T-helper 1 cell treated with Interleukin-12 subunit alpha and Interleukin-12 subunit beta and Interleukin-4 antibody, amounts not matched to agents 30 μg/mL and 1 μg/mL, for 36 hours (primary cell): ENCODE measurements around the gene OR10G7.
A peak's percentile ranks its signal among the peaks of the same experiment; 100 is the strongest.

Experiments used
- H3K27ac Mint-ChIP-seq: one replicate; pipeline ENCODE4 v1.8.0; 2021; ENCODE audit warnings: mild to moderate bottlenecking, mixed read lengths
- H3K27me3 Mint-ChIP-seq: one replicate; pipeline ENCODE4 v1.8.0; 2021; ENCODE audit warnings: low read depth, mixed read lengths
- H3K36me3 Mint-ChIP-seq: one replicate; pipeline ENCODE4 v1.8.0; 2021; ENCODE audit warnings: low read depth, mixed read lengths
- H3K4me1 Mint-ChIP-seq: one replicate; pipeline ENCODE4 v1.8.0; 2021; ENCODE audit warnings: low read depth, mixed read lengths
- H3K4me3 Mint-ChIP-seq: one replicate; pipeline ENCODE4 v1.8.0; 2021; ENCODE audit warnings: mild to moderate bottlenecking, moderate library complexity, mixed read lengths
- H3K9me3 Mint-ChIP-seq: one replicate; pipeline ENCODE4 v1.8.0; 2021; ENCODE audit warnings: mixed read lengths

Gene OR10G7, protein sequence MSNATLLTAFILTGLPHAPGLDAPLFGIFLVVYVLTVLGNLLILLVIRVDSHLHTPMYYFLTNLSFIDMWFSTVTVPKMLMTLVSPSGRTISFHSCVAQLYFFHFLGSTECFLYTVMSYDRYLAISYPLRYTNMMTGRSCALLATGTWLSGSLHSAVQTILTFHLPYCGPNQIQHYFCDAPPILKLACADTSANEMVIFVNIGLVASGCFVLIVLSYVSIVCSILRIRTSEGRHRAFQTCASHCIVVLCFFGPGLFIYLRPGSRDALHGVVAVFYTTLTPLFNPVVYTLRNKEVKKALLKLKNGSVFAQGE

GRCh38 chr11:124041254-124041653, at the start of gene OR10G7:
OR10G7 (minus strand) TSS chr11:124041325; CDS start chr11:124039001, 2,324 bp downstream.
- Mint-ChIP-seq H3K9me3 (no peaks in the 10 kb centered on the region), H3K27ac (no peak within 1 kb of the TSS), H3K4me3 (no peak within 1 kb of the TSS), H3K27me3 (no peaks in the 10 kb centered on the region), H3K36me3 (no peaks in the 10 kb centered on the region), H3K4me1 (no peaks in the 10 kb centered on the region)

DNA sequence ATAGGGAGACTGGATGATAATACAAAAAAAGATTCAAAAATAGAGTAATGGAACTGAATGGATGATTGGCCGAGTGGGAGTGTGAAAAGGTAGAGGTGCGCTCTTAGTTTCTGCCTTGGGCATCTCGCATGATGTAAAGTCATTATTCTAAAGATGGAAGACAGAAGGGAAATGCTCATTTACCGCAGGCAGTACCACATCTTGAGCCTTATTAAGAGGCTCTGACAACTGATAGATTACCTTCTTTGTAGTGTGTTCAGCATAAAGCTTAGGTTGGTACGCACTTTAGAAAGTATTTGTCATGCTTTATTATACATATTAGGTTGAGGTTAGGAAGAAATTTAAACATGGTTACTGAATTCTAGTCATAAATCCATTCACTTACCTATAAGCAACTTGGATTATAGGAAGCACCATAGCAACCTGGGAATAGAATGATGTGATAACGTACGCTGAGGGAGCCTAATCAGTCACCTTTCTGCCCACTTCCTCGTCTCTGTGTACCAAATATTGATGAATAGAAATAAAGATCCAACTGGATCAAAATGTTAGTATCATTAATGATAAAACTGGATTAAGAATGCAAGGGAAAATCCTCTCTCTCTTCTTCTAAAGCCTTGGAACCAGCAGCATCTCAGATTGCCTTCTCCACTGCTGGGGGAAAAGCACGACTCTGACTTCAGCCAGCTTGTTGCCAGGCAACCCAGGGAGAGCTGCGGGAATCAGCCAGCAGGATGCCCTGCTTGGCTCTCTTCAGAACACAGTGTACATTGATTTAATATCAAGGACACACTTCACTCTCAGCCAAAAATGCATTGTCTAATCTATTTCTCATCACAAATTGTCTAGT, 45.1 kb upstream of the OR10G7 start:
- no peaks in the 10 kb centered on the region for H3K9me3 Mint-ChIP-seq

DNA sequence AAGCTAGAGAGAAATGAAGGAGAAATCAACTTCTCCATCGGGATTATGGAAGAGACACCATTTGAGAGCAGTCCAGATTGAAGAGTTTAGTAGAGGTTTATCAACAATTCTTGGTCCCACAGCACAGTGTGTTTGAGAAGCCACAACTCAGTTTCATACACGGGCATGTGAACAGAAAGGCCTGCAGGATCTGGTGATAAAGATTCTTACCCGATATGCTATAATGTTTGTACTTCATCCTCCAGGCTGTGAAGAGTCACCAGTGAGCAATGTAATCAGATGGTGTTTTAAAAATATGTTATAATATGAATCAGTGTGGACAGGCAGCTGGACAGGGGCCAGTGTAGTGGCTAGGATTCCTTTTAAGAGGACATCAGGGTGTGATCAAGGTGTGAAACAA, 44.5 kb upstream of the OR10G7 start:
- H3K9me3 Mint-ChIP-seq = no peaks in the 10 kb centered on the region
- H3K4me1 Mint-ChIP-seq = no peaks in the 10 kb centered on the region
- H3K36me3 Mint-ChIP-seq = no peaks in the 10 kb centered on the region
- H3K27ac Mint-ChIP-seq = no peak overlapping the region
- H3K27me3 Mint-ChIP-seq = peaks cover 23% of the 10 kb centered on the region
- no peak overlapping the region for H3K4me3 Mint-ChIP-seq

More for the DNA sequence above, 45.1 kb upstream of the OR10G7 start:
- H3K36me3 Mint-ChIP-seq = no peaks in the 10 kb centered on the region
- no peak overlapping the region for H3K4me3 Mint-ChIP-seq
- H3K27ac Mint-ChIP-seq = no peak overlapping the region
- H3K27me3 Mint-ChIP-seq = peaks cover 27% of the 10 kb centered on the region
- no peaks in the 10 kb centered on the region for H3K4me1 Mint-ChIP-seq

- Mint-ChIP-seq H3K4me3 (no peak overlapping the region), H3K36me3 (no peaks in the 10 kb centered on the region), H3K27ac (no peak overlapping the region)
These were observed 41.2 kb upstream of the OR10G7 start for GRCh38 chr11:124082371-124082770.

GRCh38 chr11:124081483-124081882, 40.4 kb upstream of the OR10G7 start:
- Mint-ChIP-seq H3K27me3 (peaks cover 25% of the 10 kb centered on the region), H3K9me3 (no peaks in the 10 kb centered on the region), H3K4me3 (no peak overlapping the region), H3K36me3 (no peaks in the 10 kb centered on the region), H3K4me1 (peaks cover 3% of the 10 kb centered on the region), H3K27ac (no peak overlapping the region)

More at GRCh38 chr11:124082371-124082770, 41.2 kb upstream of the OR10G7 start:
- no peaks in the 10 kb centered on the region for H3K9me3 Mint-ChIP-seq
- H3K4me1 Mint-ChIP-seq = peaks cover under 1% of the 10 kb centered on the region
- H3K27me3 Mint-ChIP-seq = peaks cover 24% of the 10 kb centered on the region

DNA sequence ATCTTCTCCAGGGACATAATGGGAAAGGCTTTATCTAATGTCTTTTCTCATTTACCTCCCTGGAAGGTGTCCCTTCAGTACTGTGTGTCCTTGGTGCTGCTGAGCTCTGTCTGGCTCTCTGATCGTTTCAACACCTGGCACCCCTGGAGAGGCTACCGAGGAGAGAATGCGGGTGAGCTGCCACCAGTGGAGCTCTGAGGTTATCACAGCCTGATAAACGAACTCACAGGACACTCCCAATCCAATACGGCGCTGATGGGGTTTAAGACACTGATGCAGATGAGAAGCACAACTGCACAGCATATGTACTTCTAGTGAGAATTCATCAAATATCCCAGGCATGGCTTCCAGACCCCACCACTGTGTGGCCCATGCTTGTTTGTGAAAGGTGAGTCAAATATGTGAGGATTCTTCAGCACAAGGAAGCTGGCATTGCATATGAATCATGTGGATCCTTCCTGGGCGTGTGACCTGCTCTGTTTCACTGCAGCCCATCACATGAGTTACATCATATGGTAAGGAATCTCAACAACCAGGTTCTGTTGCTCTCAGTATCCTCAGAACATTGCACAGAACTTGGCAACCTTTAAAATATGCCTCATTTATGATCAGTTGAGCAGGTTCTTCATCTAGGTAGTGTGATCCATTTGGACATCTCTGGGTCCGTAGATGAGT, 39.3 kb upstream of the OR10G7 start:
- Mint-ChIP-seq H3K4me1 (peaks cover 4% of the 10 kb centered on the region), H3K9me3 (no peaks in the 10 kb centered on the region), H3K27ac (no peak overlapping the region), H3K27me3 (peaks cover 29% of the 10 kb centered on the region), H3K4me3 (no peak overlapping the region), H3K36me3 (no peaks in the 10 kb centered on the region)

- Mint-ChIP-seq H3K27me3 (peaks cover 31% of the 10 kb centered on the region), H3K4me3 (no peak overlapping the region), H3K36me3 (no peaks in the 10 kb centered on the region), H3K27ac (no peak overlapping the region), H3K9me3 (no peaks in the 10 kb centered on the region), H3K4me1 (peaks cover 4% of the 10 kb centered on the region)
These were observed 38.7 kb upstream of the OR10G7 start for GRCh38 chr11:124079631-124080326.

- Mint-ChIP-seq H3K36me3 (no peaks in the 10 kb centered on the region), H3K27me3 (peaks cover 30% of the 10 kb centered on the region), H3K27ac (no peak overlapping the region), H3K4me3 (no peak overlapping the region), H3K4me1 (peaks cover 4% of the 10 kb centered on the region), H3K9me3 (no peaks in the 10 kb centered on the region)
These were observed 37.5 kb upstream of the OR10G7 start for GRCh38 chr11:124078591-124078990.

DNA sequence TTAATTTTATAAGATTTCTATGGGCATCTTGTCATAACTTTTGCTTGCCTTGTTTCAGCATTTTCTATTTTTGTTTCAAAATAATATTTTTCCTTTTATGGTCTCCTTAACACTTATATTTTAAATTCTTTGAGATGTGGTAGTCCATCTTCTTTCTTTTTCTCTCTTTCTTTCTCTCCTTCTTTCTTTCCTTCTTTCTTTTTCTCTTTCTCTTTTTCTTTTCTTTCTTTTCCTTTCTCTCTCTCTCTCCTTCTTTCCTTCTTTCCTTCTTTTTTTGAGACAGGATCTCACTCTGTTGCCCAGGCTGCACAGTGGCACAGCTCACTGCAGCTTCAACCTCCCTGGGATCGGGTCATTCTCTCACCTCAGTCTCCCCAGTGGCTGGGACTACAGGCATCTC, 36.1 kb upstream of the OR10G7 start:
- peaks cover 28% of the 10 kb centered on the region for H3K27me3 Mint-ChIP-seq
- H3K9me3 Mint-ChIP-seq = no peaks in the 10 kb centered on the region
- no peaks in the 10 kb centered on the region for H3K36me3 Mint-ChIP-seq
- H3K4me1 Mint-ChIP-seq = peaks cover 4% of the 10 kb centered on the region
- no peak overlapping the region for H3K4me3 Mint-ChIP-seq
- H3K27ac Mint-ChIP-seq = no peak overlapping the region

GRCh38 chr11:124075841-124076651, 34.9 kb upstream of the OR10G7 start:
- H3K27ac Mint-ChIP-seq = no peak overlapping the region
- no peaks in the 10 kb centered on the region for H3K36me3 Mint-ChIP-seq
- H3K4me1 Mint-ChIP-seq = peaks cover 7% of the 10 kb centered on the region
- H3K9me3 Mint-ChIP-seq = no peaks in the 10 kb centered on the region
- peak overlapping the region; percentile 25 for H3K4me3 Mint-ChIP-seq
- peaks cover 23% of the 10 kb centered on the region for H3K27me3 Mint-ChIP-seq

DNA sequence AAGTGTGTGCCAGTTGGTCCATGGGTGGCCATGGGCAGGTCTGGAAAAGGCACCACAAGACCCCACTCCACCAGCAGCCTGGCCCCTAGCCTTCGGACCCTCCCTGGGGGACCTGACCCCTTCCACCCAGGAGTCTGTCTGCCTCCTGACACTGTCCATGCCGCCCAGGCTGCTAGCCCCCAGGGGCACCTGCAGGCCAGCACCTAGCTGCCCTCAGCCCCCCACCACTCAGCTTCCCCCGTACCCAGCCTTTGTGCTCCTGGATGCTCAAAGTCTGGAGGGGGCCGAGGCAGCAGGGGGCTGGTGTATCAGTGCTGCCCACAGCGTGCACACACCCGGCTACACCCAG, 34.3 kb upstream of the OR10G7 start:
- peaks cover 23% of the 10 kb centered on the region for H3K27me3 Mint-ChIP-seq
- H3K27ac Mint-ChIP-seq = no peak overlapping the region
- no peaks in the 10 kb centered on the region for H3K36me3 Mint-ChIP-seq
- no peak overlapping the region for H3K4me3 Mint-ChIP-seq
- H3K4me1 Mint-ChIP-seq = peaks cover 9% of the 10 kb centered on the region
- H3K9me3 Mint-ChIP-seq = no peaks in the 10 kb centered on the region

GRCh38 chr11:124074554-124074953, 33.4 kb upstream of the OR10G7 start:
- no peak overlapping the region for H3K27ac Mint-ChIP-seq
- peaks cover 13% of the 10 kb centered on the region for H3K4me1 Mint-ChIP-seq
- H3K27me3 Mint-ChIP-seq = peaks cover 24% of the 10 kb centered on the region
- no peak overlapping the region for H3K4me3 Mint-ChIP-seq
- no peaks in the 10 kb centered on the region for H3K36me3 Mint-ChIP-seq
- no peaks in the 10 kb centered on the region for H3K9me3 Mint-ChIP-seq

- Mint-ChIP-seq H3K4me3 (no peak overlapping the region), H3K36me3 (no peaks in the 10 kb centered on the region), H3K27ac (no peak overlapping the region), H3K27me3 (peaks cover 26% of the 10 kb centered on the region), H3K9me3 (no peaks in the 10 kb centered on the region), H3K4me1 (peaks cover 18% of the 10 kb centered on the region)
These were observed 31.0 kb upstream of the OR10G7 start for GRCh38 chr11:124072147-124072546.

DNA sequence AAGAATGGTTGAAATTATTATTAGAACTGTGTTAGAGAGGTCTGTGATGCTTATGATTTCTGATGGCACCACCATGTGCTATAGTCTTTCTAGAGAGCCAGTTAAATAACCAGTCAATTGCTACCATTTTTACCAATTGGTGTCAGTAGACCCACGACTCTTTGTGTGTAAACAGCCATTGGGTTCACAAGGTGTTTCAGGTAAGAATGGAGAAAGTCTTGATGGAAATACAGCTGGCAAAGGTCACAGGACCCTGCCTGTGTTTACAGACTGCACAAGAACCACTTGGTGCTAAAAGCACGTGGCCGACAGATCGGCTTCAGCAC, 30.5 kb upstream of the OR10G7 start:
- Mint-ChIP-seq H3K27ac (no peak overlapping the region), H3K4me3 (no peak overlapping the region)

More for the DNA sequence above, 30.5 kb upstream of the OR10G7 start:
- H3K27me3 Mint-ChIP-seq = peaks cover 22% of the 10 kb centered on the region
- H3K9me3 Mint-ChIP-seq = no peaks in the 10 kb centered on the region
- H3K4me1 Mint-ChIP-seq = peaks cover 17% of the 10 kb centered on the region
- H3K36me3 Mint-ChIP-seq = no peaks in the 10 kb centered on the region
